ENCODE data around the gene ODAD2. TPM values are rescaled to one million over a fixed set of nuclear protein-coding genes. Genes with fewer than 3 reads are reported as not detected.

ODAD2 gene
- total RNA-seq, 1 experiment from 2014 or later, result not detected

GRCh38 chr10:27838901-27839300 lies 160.0 kb downstream of the ODAD2 start:
- no peak for TF ChIP-seq EZH2 (IDR thresholded peaks at IDR 0.05; ENCODE audit: low read depth)
- TF ChIP-seq, protein P1, sequence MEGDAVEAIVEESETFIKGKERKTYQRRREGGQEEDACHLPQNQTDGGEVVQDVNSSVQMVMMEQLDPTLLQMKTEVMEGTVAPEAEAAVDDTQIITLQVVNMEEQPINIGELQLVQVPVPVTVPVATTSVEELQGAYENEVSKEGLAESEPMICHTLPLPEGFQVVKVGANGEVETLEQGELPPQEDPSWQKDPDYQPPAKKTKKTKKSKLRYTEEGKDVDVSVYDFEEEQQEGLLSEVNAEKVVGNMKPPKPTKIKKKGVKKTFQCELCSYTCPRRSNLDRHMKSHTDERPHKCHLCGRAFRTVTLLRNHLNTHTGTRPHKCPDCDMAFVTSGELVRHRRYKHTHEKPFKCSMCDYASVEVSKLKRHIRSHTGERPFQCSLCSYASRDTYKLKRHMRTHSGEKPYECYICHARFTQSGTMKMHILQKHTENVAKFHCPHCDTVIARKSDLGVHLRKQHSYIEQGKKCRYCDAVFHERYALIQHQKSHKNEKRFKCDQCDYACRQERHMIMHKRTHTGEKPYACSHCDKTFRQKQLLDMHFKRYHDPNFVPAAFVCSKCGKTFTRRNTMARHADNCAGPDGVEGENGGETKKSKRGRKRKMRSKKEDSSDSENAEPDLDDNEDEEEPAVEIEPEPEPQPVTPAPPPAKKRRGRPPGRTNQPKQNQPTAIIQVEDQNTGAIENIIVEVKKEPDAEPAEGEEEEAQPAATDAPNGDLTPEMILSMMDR (conservative IDR thresholded peaks at IDR 0.05), result no peak
- H3K27ac ChIP-seq, result no peak overlapping the region
- H2AFZ ChIP-seq, result no peak overlapping the region
- ChIA-PET POLR2A (ENCODE audit: unreplicated experiment) (no interaction called here), CTCF (no interaction called here)
- no peaks in the 10 kb centered on the region for H3K9me2 ChIP-seq (ENCODE audit: insufficient read depth)
- DNase-seq, result no peak
- peaks cover 4% of the 10 kb centered on the region; the same call in 1 of the 2 replicates for H3K27me3 ChIP-seq (ENCODE audit: insufficient read depth, low read depth)
- H3K79me2 ChIP-seq (ENCODE audit: low read depth), result no peaks in the 10 kb centered on the region
- intact Hi-C loops (cut with micrococcal nuclease; ENCODE audit: unreplicated experiment), result no loop called here
- H3K9me3 ChIP-seq (ENCODE audit: insufficient read depth, low read depth), result no peaks in the 10 kb centered on the region
- no peaks in the 10 kb centered on the region for H3K4me1 ChIP-seq (replicated peaks; ENCODE audit: insufficient read depth)
- no peaks in the 10 kb centered on the region for H3K36me3 ChIP-seq (ENCODE audit: low read depth)
- H3K4me3 ChIP-seq, result no peak overlapping the region
- no peak overlapping the region for H3K4me2 ChIP-seq
- no TSS peak for BruUV-seq (replicated peaks)
- no peaks in the 10 kb centered on the region for H3F3A ChIP-seq (ENCODE audit: insufficient read depth, low read depth)
- no peaks in the 10 kb centered on the region for H4K20me1 ChIP-seq (ENCODE audit: insufficient read depth)

- ChIA-PET POLR2A (ENCODE audit: unreplicated experiment) (no interaction called here), CTCF (no interaction called here)
- no TSS peak for BruUV-seq (replicated peaks)
- intact Hi-C loops (cut with micrococcal nuclease; ENCODE audit: unreplicated experiment), result no loop called here
- H3K4me3 ChIP-seq, result no peak overlapping the region
- H3K4me2 ChIP-seq, result no peak overlapping the region
- no peaks in the 10 kb centered on the region for H3K9me2 ChIP-seq (ENCODE audit: insufficient read depth)
- no peaks in the 10 kb centered on the region for H4K20me1 ChIP-seq (ENCODE audit: insufficient read depth)
- DNase-seq, result no peak
- H3K27ac ChIP-seq, result no peak overlapping the region
- H3K27me3 ChIP-seq (ENCODE audit: insufficient read depth, low read depth), result peaks cover 4% of the 10 kb centered on the region; the same call in 1 of the 2 replicates
- H3K79me2 ChIP-seq (ENCODE audit: low read depth), result no peaks in the 10 kb centered on the region
- no peaks in the 10 kb centered on the region for H3K4me1 ChIP-seq (replicated peaks; ENCODE audit: insufficient read depth)
- H2AFZ ChIP-seq, result no peak overlapping the region
- no peaks in the 10 kb centered on the region for H3K9me3 ChIP-seq (ENCODE audit: insufficient read depth, low read depth)
- no peaks in the 10 kb centered on the region for H3F3A ChIP-seq (ENCODE audit: insufficient read depth, low read depth)
- TF ChIP-seq, protein P1 (conservative IDR thresholded peaks at IDR 0.05), result no peak
- TF ChIP-seq EZH2 (IDR thresholded peaks at IDR 0.05; ENCODE audit: low read depth), result no peak
- no peaks in the 10 kb centered on the region for H3K36me3 ChIP-seq (ENCODE audit: low read depth)
These were observed 160.5 kb downstream of the ODAD2 start for GRCh38 chr10:27838361-27838760.

- Histone ChIP-seq H3K9me3 (ENCODE audit: insufficient read depth, low read depth) (no peaks in the 10 kb centered on the region), H3K27ac (no peak overlapping the region), H4K20me1 (ENCODE audit: insufficient read depth) (no peaks in the 10 kb centered on the region), H3K79me2 (ENCODE audit: low read depth) (no peaks in the 10 kb centered on the region), H3F3A (ENCODE audit: insufficient read depth, low read depth) (no peaks in the 10 kb centered on the region), H3K4me3 (no peak overlapping the region), H3K27me3 (ENCODE audit: insufficient read depth, low read depth) (peaks cover 10% of the 10 kb centered on the region; the same call in 1 of the 2 replicates), H3K36me3 (ENCODE audit: low read depth) (no peaks in the 10 kb centered on the region), H3K4me1 (replicated peaks; ENCODE audit: insufficient read depth) (no peaks in the 10 kb centered on the region), H3K4me2 (no peak overlapping the region), H3K9me2 (ENCODE audit: insufficient read depth) (no peaks in the 10 kb centered on the region), H2AFZ (no peak overlapping the region)
- no peak for TF ChIP-seq EZH2 (IDR thresholded peaks at IDR 0.05; ENCODE audit: low read depth)
- TF ChIP-seq, protein P1 (conservative IDR thresholded peaks at IDR 0.05), result no peak
- intact Hi-C loops (cut with micrococcal nuclease; ENCODE audit: unreplicated experiment), result no loop called here
- CTCF ChIA-PET, result no interaction called here
- no TSS peak for BruUV-seq (replicated peaks)
- no peak for DNase-seq
- POLR2A ChIA-PET (ENCODE audit: unreplicated experiment), result no interaction called here
These were observed 164.4 kb downstream of the ODAD2 start for GRCh38 chr10:27834476-27834875.
